Hematopoietic multipotent progenitor cell treated with erythropoietin and hydrocortisone succinate and interleukin-3 and kit ligand, for 4 days (in vitro differentiated cells): ENCODE results near the gene VTI1A.
"Not testable (repeated sequence)": the region's sequence is repeated elsewhere in the genome, so short reads cannot be mapped to it uniquely, and the experiment has no call there.

ENCODE experiments used
- DNase-seq: peaks from one replicate; pipeline ENCODE4 v3.0.0-alpha.2; 2015

VTI1A gene

DNA sequence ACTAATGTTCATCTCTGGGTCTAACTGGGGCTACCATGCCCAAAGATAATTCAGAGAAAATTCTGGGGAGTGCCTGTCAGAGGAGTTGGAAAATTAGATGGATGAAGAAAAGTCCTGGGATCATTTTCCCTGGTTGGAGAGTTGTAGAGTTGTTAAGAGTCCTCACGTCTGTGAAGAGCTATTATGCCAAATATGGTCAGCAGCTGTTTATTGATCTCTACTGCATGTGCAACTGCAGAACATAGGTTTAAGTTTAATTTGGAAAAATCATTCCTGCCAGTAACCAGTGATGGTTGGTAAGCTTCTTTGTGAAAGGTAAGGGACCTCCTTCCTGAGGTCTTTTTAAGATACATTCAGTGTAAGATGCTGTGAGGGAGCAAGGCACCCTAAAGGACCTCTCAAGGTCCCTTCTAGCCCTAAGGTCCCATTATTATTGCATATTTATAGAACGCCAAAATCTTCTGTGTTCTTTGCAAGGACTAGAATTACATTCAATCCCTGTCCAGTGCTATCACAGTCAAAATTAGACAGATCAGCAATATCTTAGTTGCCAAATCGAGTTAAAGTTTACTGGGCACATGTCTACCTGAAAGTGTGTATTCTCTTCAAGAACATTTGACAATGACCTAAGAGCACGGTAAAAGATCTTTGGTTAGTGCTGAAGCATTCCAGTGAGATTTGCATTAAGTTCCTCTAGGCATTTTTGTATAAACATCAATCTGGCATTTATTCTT, 62.7 kb downstream of the VTI1A start:
- DNase-seq = no peak

DNA sequence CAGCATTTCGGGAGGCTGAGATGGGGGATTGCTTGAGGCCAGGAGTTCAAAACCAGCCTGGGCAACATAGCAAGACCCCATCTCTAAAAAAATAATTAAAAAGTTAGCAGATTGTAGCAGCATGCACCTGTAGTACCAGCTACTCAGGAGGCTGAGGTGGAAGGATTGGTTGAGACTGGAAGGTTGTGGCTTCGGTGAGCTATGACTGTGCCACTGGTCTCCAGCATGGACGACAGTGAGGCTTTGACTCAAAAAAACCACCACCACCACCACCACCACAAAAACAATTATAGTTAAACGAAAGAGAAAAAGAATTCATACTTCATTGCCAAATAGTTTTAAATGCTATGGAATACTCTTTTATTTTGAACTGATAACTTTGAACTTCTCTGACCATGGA, 63.4 kb downstream of the VTI1A start:
- DNase-seq = no peak

DNA sequence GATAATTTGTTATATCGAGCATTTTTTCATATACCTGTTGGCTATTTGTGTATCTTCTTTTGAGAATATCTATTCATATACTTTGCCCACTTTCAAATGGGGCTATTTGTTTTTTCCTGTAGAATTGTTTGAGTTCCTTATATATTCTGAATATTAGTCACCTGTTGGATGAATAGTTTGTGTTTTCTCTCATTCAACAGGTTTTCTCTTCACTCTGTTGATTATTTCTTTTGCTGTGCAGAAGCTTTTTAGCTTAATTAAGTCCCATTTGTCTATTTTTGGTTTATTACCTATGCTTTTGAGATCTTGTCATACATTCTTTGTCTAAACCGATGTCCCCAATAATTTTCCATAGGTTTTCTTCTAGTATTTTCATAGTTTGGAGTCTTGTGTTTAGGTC, 65.3 kb downstream of the VTI1A start:
- DNase-seq = no peak

DNA sequence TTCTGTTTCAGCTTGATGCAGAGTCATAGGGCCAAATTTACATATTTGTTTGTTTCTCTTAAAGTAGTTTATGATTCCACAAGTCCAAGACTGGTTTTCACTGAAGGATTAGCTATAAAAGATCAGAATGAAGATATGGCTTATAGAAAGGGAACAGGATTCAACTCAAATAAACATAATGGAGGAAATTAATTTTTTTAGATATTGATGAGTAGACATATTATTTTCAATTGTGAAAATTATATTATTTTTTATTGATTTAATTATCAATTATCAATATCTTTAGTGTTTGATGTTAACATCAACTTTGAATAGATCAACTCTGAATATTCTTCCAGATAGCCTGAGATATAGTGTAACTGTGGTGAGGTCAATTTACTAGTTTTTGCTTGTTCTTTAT, 68.1 kb downstream of the VTI1A start:
- no peak for DNase-seq

DNA sequence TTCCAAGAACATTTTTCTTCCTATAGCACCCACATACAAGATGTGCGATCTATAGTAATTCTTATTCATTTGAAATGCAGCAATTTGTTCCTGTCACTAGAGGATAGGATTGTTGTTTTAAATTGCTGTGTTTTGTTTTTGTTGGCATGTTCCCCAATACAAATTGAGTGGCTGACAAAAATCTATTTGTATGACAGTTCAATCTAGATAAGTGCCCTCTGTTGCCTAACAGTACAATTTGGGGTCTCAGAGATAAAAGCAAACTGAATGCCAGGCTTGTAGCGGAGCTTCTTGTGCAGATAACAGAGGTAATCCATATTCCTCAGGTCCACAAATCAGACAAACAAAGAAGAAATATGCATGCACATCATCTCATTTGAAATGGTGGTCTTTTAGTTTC, 68.8 kb downstream of the VTI1A start:
- DNase-seq = no peak

DNA sequence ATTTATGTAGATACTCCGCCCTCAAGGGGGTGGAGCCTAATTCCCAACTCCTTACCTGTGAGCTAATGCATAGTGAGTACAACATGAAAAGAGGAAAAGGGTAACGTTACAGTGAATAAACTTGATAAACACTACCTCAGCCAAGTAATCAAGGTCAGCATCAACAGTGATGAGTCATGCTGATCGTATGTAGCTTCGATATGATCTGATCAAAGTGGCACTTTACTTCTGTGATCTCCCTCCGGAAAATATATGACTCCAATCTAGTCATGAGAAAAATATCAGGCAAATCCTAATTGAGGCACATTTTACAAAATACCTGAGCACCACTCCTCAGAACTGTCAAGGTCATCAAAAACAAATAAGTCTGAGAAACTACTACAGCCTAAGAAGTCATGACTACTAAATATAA, 70.4 kb downstream of the VTI1A start:
- DNase-seq = no peak

DNA sequence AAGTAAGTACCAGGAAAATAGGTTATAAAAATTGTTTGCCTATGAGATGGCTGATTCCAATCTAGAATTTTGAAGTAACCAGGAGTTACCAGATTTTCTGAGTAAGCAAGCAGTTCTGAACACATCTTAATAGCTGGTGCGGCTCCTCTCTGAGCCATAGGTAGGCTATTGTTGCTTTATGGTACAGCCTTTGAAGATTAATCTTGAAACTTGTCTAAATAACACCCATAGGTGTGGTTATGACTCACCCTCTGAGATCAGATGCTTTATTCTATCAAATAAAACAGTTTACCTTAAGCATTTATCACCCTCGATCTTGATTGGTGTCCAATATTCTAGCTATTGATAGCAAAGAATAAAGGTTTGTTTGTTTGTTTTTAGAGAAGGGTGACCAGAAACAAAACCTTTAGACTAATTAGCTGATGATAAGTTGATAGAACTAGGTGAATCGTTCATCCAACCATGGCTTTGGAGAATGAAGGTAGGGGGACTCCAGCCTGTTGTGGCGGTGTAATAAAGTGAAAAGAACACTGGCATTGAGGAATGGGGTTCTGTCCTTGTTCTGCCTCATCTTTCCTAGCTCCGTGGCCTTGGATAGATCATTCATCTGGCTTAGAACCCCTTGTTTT, 72.2 kb downstream of the VTI1A start:
- no peak for DNase-seq

DNA sequence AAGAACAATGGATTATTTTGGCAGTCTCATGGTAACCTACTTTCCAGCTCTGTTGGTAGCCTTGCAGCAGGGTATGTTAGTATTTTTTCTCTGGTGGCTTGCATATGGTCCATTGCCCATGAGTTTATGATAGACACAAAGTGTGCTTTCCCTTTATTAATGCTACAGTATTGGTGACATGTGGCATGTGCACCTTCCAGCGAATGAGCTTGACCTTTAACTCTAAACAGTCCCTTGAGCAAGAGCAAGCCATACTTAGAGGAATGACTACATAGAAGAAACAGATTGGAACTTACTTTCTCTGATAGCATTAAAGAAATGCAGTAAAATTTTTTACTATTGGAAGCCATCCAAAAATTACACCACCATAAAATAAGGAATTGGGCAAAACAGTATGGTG, 73.9 kb downstream of the VTI1A start:
- no peak for DNase-seq

DNA sequence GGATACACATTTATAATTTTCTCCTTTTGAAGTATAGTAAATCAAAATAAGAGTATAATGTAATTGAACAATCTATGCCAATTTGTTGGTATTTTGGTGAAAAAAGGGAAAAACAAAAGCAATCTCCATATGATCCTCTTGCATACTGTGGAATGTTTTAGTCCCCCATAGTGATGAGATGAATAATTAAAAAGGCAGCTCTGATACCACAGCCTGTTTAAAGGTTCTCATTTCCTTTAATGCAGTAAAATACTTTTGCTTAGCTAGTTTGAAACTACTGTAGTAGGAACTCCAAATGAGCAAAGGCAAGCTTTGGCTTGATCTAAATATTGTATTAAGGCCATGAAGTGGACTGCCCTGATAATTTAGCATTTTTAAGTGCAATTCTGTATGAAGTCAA, 77.6 kb downstream of the VTI1A start:
- DNase-seq = no peak

DNA sequence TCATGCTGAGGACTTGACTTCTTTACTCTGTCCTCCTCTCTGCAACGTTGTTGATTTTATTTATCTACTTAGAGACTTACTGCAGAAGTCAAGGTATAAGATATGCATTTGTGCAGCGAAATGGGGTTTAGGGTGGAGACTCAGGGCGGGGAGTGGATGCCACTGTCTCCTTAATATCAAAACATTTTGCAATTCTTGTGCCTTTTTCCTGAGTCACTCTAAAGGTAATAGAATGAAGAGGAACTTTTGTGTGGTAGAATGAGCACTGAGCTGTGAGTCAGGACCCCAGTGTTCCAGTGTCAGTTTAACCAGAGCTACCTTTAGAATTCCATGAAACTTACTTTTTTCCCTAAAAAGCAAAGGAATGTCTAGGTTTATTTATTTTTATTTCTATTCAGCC, 78.2 kb downstream of the VTI1A start:
- peak; percentile 9 for DNase-seq

DNA sequence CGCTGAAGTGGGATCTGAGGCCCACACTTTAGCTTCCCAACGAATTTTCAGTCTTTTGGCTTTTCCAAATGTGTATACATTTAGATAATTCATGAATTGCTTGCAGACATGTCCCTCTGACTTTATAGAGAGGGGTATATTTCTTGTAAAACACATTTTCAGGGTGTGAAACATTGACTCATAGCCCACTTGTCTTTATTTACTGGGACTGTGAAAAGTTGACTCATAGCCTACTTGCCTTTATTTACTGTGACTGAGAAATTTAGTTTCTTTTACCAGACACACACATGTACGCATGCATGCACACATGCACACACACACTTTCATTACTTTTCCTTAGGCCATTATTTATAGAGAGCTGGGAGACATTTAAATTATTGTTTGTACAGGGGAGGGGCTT, 79.1 kb downstream of the VTI1A start:
- no peak for DNase-seq

DNA sequence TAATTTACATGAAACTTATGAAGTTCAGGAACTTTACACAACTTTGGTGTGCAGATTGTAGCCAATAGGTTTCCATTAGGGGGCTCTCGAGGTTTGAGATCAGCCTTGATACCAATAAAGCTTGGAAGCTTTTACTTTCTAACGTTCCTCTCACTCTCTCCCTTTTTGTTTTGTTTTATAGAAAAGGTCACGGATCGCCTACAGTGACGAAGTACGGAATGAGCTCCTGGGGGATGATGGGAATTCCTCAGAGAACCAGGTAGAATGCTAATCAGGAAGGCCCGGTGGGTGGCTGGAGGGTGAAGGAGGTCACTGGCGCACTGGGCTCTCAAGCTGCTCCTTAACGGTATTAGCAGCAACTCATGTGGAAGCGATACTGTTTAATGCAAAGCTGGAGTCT, 79.9 kb downstream of the VTI1A start:
- no peak for DNase-seq

DNA sequence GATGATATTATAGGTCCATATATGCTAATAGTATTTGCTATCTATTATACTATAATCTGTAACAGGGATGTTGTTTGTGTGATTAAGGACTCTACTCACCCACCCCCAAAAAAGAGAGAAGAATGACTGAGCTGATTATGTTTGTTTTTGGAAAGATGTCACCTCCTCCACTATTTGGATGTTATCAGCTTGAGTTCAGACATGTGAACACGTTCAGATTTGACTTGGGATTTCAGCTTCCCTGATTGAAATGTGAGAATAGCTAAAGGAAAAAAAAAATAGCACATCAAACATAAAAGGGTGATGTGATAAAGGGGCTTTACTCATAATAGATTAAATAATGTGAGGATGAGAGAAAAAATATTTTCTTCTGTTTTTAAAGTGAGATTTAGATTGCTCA, 81.2 kb downstream of the VTI1A start:
- no peak for DNase-seq

DNA sequence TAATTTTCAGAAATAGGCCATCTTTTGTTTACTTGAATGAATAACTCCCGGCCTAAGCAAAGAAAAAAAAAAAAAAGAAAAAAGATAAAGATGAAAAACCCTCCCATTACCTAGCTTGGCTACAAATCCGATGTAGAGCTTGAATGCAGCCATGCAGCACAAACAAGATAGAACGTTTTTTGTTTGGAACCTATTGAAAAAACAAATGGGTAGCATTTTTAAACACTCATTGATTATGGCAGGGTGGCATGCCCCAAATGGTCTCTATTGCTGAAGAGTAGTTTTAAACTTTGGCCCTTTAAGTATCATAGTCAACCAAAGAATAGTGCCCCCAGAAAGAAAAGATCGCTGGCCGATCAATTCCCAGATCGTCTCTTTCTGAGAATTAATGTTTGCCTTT, 84.4 kb downstream of the VTI1A start:
- no peak for DNase-seq

DNA sequence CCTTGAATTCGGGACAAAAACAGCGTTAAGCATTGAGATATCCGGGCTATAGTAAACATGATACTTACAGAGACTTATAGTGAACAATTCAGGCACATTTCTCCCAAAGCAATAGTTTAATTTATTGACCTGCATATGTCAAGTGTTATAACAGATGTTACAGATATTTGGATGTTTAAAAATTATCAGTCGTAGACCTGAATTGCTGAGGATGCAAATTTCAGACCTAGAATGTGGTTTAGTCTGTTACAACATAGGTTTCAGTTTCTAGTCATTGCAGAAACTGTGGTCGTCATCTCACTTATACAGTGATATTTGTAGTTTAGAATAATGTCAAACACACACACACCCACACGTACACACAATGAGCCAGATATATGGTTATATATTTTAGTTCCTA, 85.2 kb downstream of the VTI1A start:
- peak; percentile 20 for DNase-seq

DNA sequence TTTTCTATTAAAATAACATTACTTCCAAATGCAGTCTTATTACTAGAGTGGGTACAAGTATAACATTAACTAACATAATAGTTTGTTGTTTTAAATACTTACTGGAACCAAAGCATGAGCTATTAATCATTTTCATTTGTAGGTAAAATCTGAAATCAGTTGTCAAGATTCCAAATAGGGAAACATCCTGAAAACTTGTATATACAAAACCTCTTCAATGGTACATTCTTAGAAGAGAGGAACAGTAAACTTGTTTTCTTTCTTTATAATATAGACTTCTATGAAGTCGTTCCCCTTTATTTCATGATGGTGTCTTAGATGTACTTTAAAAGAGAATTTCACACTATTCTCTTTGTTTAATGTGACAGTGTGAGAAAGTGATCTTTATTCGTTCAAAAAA, 85.9 kb downstream of the VTI1A start:
- DNase-seq = no peak

DNA sequence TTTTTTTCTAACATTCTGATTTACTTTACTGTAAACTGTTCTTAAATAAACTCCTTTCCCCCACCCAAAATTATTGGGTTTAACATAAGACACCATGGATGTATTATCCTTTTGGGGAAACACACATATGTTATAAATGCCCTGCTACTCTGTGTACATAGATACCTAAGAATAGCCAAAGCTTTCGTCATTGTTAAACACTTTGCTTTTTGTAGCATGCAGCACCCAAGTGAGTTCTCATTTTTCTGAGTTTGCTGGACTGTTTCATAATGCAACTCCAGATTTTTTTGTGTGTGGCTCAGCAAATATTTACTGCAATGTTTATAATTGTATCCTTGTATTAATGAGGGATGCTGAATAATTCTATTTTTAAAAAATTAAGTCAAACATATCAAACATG, 86.9 kb downstream of the VTI1A start:
- no peak for DNase-seq

DNA sequence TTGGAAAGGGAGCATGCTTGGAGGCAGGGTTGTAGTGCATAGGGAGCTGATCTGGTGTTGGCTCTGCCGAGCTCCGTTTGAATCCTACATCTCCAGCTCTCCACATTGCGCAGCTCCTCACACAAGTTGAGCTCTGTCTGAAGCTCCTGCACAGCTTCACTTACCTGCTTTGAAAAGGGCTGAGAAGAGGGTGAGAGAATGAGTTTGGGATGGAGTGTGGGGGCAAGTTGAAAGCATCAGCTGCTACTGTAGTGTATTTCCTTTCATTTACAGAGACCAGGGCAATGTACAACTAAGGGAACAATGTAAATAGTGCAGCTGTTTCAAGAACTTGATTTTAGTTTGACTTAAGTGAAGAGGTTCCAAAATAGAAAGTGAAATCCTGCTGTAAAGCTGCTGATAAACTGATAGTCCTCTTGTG, 88.5 kb downstream of the VTI1A start:
- DNase-seq = no peak

DNA sequence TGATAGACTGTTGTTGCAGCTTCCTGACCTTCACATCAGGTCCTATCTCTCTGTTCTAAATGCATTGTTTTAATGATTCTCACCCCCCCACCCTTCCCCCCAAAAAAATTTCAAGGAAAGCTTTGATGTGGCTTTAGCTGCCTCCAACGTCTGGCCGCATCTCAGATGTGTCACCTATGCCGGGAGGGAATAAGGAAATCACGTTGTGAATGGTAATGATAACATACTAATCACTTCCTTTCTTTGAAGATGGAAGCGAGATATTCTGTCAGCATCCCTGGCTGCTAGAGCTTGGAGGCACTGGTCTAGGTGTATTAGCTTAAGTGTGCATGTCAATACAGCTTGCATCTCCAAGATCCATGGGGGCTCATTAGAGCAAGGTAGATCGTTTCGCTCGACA, 89.6 kb downstream of the VTI1A start:
- no peak for DNase-seq

DNA sequence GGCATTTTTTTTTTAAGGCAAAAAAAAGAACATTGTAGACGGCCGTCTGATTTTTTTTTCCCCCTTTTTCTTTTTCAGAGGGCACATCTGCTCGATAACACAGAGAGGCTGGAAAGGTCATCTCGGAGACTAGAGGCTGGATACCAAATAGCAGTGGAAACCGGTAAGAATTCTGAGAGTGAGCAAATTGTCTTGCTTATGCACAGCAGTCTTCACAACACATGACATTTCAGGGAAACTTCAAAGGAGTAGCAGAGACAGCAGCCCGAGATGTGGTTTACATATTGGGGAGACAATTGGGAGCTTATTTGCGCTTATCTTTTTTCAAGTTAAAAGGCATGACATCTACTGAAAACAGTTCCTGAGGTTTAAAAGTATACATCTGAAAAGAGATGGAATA, 91.2 kb downstream of the VTI1A start:
- no peak for DNase-seq

DNA sequence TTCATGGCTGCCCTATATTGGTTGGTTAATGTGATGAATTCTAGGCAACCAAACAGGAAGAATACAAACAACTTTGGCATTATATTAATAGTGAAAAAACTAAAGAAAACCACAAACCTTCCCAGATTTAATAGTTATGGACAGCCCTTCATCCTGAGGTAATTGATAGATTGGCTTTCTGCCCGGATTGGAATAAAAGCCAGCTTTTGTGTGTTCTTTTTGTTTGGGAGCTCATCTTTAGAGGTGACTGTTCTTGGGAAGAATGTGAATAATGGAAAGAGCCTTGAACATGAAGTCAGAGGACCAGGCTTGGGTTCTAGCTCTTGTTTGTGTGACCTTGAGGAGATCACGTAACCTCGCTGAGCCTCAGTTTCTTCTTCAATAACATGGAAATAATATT, 92.3 kb downstream of the VTI1A start:
- DNase-seq = no peak

DNA sequence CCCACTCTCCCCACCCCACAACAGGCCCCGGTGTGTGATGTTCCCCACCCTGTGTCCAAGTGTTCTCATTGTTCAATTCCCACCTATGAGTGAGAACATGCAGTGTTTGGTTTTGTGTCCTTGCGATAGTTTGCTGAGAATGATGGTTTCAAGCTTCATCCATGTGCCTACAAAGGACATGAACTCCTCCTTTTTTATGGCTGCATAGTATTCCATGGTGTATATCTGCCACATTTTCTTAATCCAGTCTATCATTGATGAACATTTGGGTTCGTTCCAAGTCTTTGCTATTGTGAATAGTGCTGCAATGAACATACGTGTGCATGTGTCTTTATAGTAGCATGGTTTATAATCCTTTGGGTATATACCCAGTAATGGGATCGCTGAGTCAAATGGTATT, 95.8 kb downstream of the VTI1A start:
- DNase-seq = not testable (repeated sequence)

DNA sequence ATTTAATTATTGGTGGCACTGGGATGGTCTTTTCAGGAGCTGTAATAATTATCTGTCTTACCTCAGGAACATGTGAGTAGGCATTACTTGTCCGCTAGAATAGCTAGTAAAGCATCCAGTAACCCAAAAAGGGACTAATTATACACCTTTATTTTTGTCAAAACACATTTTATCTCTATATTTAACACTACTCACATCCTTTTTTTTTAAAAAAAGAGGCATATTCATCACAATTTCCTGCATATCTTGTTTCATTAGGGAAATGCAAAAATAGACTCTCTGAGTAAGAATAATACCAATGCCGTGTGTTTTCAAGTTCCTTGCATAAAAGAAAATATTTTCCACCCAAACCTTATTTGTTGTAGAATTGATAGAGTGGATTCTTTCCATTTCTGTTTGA, 99.5 kb downstream of the VTI1A start:
- no peak for DNase-seq

DNA sequence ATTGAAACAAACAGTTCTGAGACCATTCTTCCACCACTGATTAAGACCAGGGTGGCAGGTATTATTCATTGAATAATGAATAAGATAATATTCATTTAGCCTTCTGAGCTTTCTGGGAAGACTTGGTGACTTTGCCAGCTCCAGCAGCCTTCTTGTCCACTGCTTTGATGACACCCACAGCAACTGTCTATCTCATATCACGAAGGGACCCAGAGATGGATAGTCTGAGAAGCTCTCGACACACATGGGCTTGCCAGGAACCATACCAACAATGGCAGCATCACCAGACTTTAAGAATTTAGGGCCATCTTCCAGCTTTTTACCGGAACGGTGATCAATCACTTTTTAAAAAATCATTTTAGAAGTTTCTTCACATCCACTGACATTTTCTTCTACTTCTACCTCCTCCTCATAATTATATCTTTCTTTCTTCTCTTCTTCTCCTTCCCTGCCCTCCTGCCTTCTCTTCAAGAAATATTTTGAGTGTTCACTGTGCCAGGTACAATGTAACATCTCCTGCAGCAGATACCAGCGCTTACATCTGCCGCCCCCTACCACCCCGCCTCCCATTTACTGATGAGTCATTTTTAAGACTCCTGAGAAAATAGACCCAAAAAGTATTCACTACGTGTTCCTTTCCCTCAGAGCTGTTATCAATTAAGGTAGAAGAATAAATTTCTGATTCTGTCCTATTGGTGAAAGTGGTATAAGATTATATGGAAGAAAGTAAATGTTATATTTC, 101.7 kb downstream of the VTI1A start:
- no peak for DNase-seq
